Esophagus squamous epithelium (tissue), 5 donors: Measurements from ENCODE around the gene ZBTB48. TPM values are rescaled to one million over a fixed set of nuclear protein-coding genes. Genes with fewer than 3 reads are reported as not detected.

Experiments used
- DNase-seq: peaks from one replicate; lab custom pipeline; 2025; lab: John Stamatoyannopoulos, UW
- H3K27ac ChIP-seq, 4 donors: fragments of 200-600 bp; sonication (generic); one replicate each; pipeline ENCODE4 v1.5.1; 2016 to 2019; ENCODE audit warnings: mild to moderate bottlenecking in 1 of 4
- H3K27me3 ChIP-seq, 4 donors: fragments of 200-600 bp; sonication (generic); 1 replicate in 3 of 4; 2 replicates in 1 of 4; pipeline versions ENCODE4 v1.5.1 to v1.6.0; 2017 to 2021; ENCODE audit warnings: antibody characterized with exemption in 1 of 4
- H3K36me3 ChIP-seq, 3 donors: fragments of 200-600 bp; sonication (generic); one replicate each; pipeline ENCODE4 v1.5.1; 2016 to 2019
- H3K4me1 ChIP-seq, 3 donors: fragments of 200-600 bp; sonication (generic); one replicate each; pipeline ENCODE4 v1.5.1; 2017 to 2019
- H3K4me3 ChIP-seq, 4 donors: fragments of 200-600 bp; sonication (generic); 1 replicate in 3 of 4; 2 replicates in 1 of 4; pipeline ENCODE4 v1.5.1; 2016 to 2019; ENCODE audit warnings: mild to moderate bottlenecking in 2 of 4, moderate library complexity in 1 of 4
- H3K9me3 ChIP-seq, 3 donors: fragments of 200-600 bp; sonication (generic); one replicate each; pipeline ENCODE4 v1.5.1; 2016 to 2019
- POLR2A ChIP-seq, 4 donors: fragments of 450-650 bp; IDR thresholded peaks; one replicate each; pipeline ENCODE4 v1.6.1; 2017; ENCODE audit warnings: antibody characterized with exemption in 4 of 4, mild to moderate bottlenecking in 4 of 4, moderate library complexity in 3 of 4
- WGBS, 2 donors: methylation state at CpG; one replicate each; pipeline ENCODE4 v1.1.5; 2018; 5-methylcytosine and 5-hydroxymethylcytosine counted together
- intact Hi-C: fragments of 100-400 bp; cut with DNase I; formaldehyde crosslinking; loops from one replicate; pipeline ENCODE4 v1.15.0; 2022
- small RNA-seq, 4 donors: library from RNA; depleted of rRNA; stranded (forward); fragments of <200 nt; gene quantifications; one replicate each; pipeline ENCODE3, GENCODE V24; 2016
- total RNA-seq, 4 donors: library from RNA; depleted of rRNA; stranded (reverse); fragments of >200 nt; gene quantifications; one replicate each; pipeline ENCODE4 v1.1.0, GENCODE V29; 2016
- TF ChIP-seq, protein P1 (sequence below), 6 experiments: fragments of 450-650 bp in 4 of 6; fragments of 200-600 bp in 2 of 6; sonication (generic) in 2 of 6; IDR thresholded peaks; one replicate each; pipeline ENCODE4 v1.5.1; 2016 to 2019; ENCODE audit warnings: antibody characterized with exemption in 6 of 6, mild to moderate bottlenecking in 4 of 6, moderate library complexity in 4 of 6
- donor health status: DM: yes; HTN: yes; CAD: no.

Gene ZBTB48
- total RNA-seq, 4 donors from 2014 or later, result 7.2 to 26.0 (median 16.0) TPM

DNA sequence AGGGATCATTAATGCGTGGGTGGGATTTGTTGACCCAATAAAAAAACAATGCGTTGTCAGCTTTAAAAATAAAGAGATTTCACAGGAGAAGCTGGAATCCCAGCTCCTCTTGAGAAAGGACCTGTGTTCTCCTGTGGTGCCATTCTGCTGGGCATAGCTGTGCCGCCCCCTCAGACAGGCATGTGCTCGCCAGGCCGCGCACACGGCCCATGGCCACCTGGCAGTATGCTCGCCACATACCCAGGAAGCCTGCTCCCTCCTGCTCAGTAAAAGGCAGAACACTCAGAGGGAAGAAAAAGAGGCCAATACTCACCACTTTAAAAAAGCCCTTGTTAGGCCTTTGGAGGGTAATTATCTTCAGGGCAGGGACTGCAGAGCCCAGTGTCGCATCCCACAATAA, 58.0 kb downstream of the ZBTB48 start:
- no peaks in the 10 kb centered on the region for H3K27me3 ChIP-seq
- TF ChIP-seq POLR2A (IDR thresholded peaks at IDR 0.05), result no peak
- TF ChIP-seq, protein P1, sequence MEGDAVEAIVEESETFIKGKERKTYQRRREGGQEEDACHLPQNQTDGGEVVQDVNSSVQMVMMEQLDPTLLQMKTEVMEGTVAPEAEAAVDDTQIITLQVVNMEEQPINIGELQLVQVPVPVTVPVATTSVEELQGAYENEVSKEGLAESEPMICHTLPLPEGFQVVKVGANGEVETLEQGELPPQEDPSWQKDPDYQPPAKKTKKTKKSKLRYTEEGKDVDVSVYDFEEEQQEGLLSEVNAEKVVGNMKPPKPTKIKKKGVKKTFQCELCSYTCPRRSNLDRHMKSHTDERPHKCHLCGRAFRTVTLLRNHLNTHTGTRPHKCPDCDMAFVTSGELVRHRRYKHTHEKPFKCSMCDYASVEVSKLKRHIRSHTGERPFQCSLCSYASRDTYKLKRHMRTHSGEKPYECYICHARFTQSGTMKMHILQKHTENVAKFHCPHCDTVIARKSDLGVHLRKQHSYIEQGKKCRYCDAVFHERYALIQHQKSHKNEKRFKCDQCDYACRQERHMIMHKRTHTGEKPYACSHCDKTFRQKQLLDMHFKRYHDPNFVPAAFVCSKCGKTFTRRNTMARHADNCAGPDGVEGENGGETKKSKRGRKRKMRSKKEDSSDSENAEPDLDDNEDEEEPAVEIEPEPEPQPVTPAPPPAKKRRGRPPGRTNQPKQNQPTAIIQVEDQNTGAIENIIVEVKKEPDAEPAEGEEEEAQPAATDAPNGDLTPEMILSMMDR (IDR thresholded peaks at IDR 0.05), result no peak
- peaks cover 29 to 97% (median 30%) of the 10 kb centered on the region in 3 donors for H3K36me3 ChIP-seq
- 60 to 72% methylated on average over 6 to 8 of the region's 9 CpGs for WGBS, 2 donors
- no peaks in the 10 kb centered on the region for H3K9me3 ChIP-seq
- no peak overlapping the region for H3K4me3 ChIP-seq
- H3K27ac ChIP-seq, result peak overlapping the region in 3 of 4 donors; percentile 32 to 61 (median 43)
- no peak for DNase-seq
- H3K4me1 ChIP-seq, result peaks cover 0 to 23% (median 7%) of the 10 kb centered on the region in 3 donors
- intact Hi-C loops, result no loop called here

DNA sequence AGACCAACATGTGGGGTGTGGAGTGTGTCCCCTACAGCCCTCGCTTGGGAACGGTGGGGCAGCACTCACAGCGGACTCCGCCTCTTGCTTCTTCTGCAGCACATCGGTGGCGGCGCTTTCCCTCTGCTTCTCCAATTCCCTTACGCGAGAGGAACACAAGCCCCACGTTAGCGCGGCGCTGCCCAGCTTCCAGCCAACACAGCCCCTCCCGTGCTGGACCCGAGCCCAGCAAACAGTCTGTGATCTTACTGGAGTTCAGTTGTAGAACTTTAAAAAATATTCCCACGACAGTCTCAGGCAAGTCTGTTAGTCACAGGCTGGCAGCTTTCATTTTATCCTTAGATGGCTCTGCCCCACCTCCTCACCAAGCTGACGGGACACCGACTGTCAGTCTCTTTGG, 58.4 kb downstream of the ZBTB48 start:
- DNase-seq, result no peak
- intact Hi-C loops, result no loop called here
- H3K27me3 ChIP-seq, result no peaks in the 10 kb centered on the region
- WGBS, 2 donors, result 54 to 70% methylated on average over 17 to 18 of the region's 18 CpGs
- peaks cover 0 to 23% (median 7%) of the 10 kb centered on the region in 3 donors for H3K4me1 ChIP-seq
- peak overlapping the region in 1 of 4 donors; percentile 18 for H3K4me3 ChIP-seq
- no peaks in the 10 kb centered on the region for H3K9me3 ChIP-seq
- peaks cover 25 to 97% (median 28%) of the 10 kb centered on the region in 3 donors for H3K36me3 ChIP-seq
- peak overlapping the region in 3 of 4 donors; percentile 47 to 61 (median 54) for H3K27ac ChIP-seq
- TF ChIP-seq, protein P1 (IDR thresholded peaks at IDR 0.05), result no peak
- no peak for TF ChIP-seq POLR2A (IDR thresholded peaks at IDR 0.05)

Small RNA genes within 50 kb of the gene (small RNA-seq; reads per million reads assigned to genes)
- 0 reads per million in 4 donors for gene RNU6-731P

Other genes starting within 250 kb of the ZBTB48 start
- gene ACOT7, start 186.2 kb upstream of the ZBTB48 start, total RNA-seq, result 10 to 100 TPM; 23.5 to 50.7 (median 39.0) TPM
- gene HES2, start 160.1 kb upstream of the ZBTB48 start, total RNA-seq, result 10 to 100 TPM; 40.5 to 51.9 (median 50.2) TPM
- gene ESPN, start 155.2 kb upstream of the ZBTB48 start, total RNA-seq, result 10 to 100 TPM; 14.5 to 22.2 (median 18.6) TPM
- 10 to 100 TPM; 22.1 to 47.3 (median 34.3) TPM for gene TNFRSF25, start 113.8 kb upstream of the ZBTB48 start, total RNA-seq
- gene PLEKHG5, start 88.3 kb upstream of the ZBTB48 start, total RNA-seq, result 10 to 100 TPM; 24.3 to 37.8 (median 32.6) TPM
- gene NOL9, start 25.5 kb upstream of the ZBTB48 start, total RNA-seq, result 10 to 100 TPM; 13.0 to 36.4 (median 22.3) TPM
- not detected for gene TAS1R1, start 24.7 kb upstream of the ZBTB48 start, total RNA-seq
- 10 to 100 TPM; 45.9 to 68.1 (median 55.1) TPM for gene KLHL21, start 22.9 kb downstream of the ZBTB48 start, total RNA-seq
- gene PHF13, start 33.7 kb downstream of the ZBTB48 start, total RNA-seq, result 10 to 100 TPM in 1 of 4 donors, 1 to 10 TPM in 3; 6.7 to 12.1 (median 8.7) TPM
- gene THAP3, start 44.9 kb downstream of the ZBTB48 start, total RNA-seq, result 10 to 100 TPM in 3 of 4 donors, 1 to 10 TPM in 1; 4.8 to 17.1 (median 13.3) TPM
- gene DNAJC11, start 121.8 kb downstream of the ZBTB48 start, total RNA-seq, result 10 to 100 TPM; 27.1 to 41.5 (median 34.7) TPM
- 10 to 100 TPM; 31.3 to 77.4 (median 45.9) TPM for gene CAMTA1, start 205.5 kb downstream of the ZBTB48 start, total RNA-seq